T-cell (primary cell): ENCODE measurements around the gene ARHGAP24. TPM values are rescaled to one million over a fixed set of nuclear protein-coding genes. Genes with fewer than 3 reads are reported as not detected.

Experiments
- ATAC-seq, 4 experiments: fragments of 200-7000 bp in 3 of 4; fragments of 150-1000 bp in 1 of 4; cut with Tn5 transposase; replicated peaks in 1 of 4; 1 replicate in 3 of 4; 2 replicates in 1 of 4; pipeline ENCODE4 v1.10.0; 2021; ENCODE audit warnings: moderate library complexity in 3 of 4, mild to moderate bottlenecking in 2 of 4, moderate number of reproducible peaks in 1 of 4
- CTCF ChIA-PET, 2 donors: fragments of 300-600 bp; sonication (Branson Sonifier 250); formaldehyde crosslinking; loops; one replicate each; lab custom pipeline; 2022; ENCODE audit warnings: antibody characterized with exemption in 2 of 2; lab: Charles Lee
- POLR2A ChIA-PET, 2 donors: fragments of 300-600 bp; sonication (Branson Sonifier 250); formaldehyde crosslinking; loops; one replicate each; lab custom pipeline; 2022; ENCODE audit warnings: antibody characterized with exemption in 2 of 2; lab: Charles Lee
- DNase-seq, 35 experiments: peaks; one replicate each; pipeline versions ENCODE4 v3.0.0 to v3.0.0-alpha.2; 2013 to 2023
- H3K27ac ChIP-seq: one replicate; pipeline ENCODE4 v1.5.1; 2013; ENCODE audit warnings: low read length
- H3K27me3 ChIP-seq, 2 experiments: replicated peaks in 1 of 2; 1 replicate in 1 of 2; 2 replicates in 1 of 2; pipeline versions ENCODE4 v1.6.1 to v1.7.0; 2013; ENCODE audit warnings: low read length in 1 of 2, mixed read lengths in 1 of 2; ENCODE audit not compliant: control insufficient read depth in 2 of 2, insufficient read depth in 2 of 2; ENCODE audit errors: extremely low read depth in 1 of 2
- H3K36me3 ChIP-seq, 2 donors: 1 replicate in 1 of 2; 2 replicates in 1 of 2; pipeline versions ENCODE4 v1.6.1 to v1.7.0; 2013; ENCODE audit warnings: low read length in 1 of 2; ENCODE audit not compliant: control insufficient read depth in 2 of 2, insufficient read depth in 1 of 2; ENCODE audit errors: extremely low read depth in 1 of 2
- H3K4me1 ChIP-seq, 2 experiments: 1 replicate in 1 of 2; 2 replicates in 1 of 2; pipeline versions ENCODE4 v1.6.1 to v1.7.0; 2013; ENCODE audit warnings: low read length in 2 of 2, mixed read lengths in 1 of 2; ENCODE audit not compliant: insufficient read depth in 2 of 2, control insufficient read depth in 1 of 2; ENCODE audit errors: extremely low read depth in 1 of 2
- H3K4me3 ChIP-seq, 2 donors: 1 replicate in 1 of 2; 2 replicates in 1 of 2; pipeline versions ENCODE4 v1.5.1 to v1.7.0; 2013; ENCODE audit warnings: mild to moderate bottlenecking in 2 of 2, low read length in 1 of 2, moderate library complexity in 1 of 2; ENCODE audit not compliant: control insufficient read depth in 1 of 2; ENCODE audit errors: extremely low read depth in 1 of 2
- H3K9me3 ChIP-seq: 2 replicates; pipeline ENCODE4 v1.7.0; 2013
- H3K27ac Mint-ChIP-seq, 2 donors: one replicate each; pipeline ENCODE4 v1.8.0; 2020 to 2021; ENCODE audit warnings: mild to moderate bottlenecking in 2 of 2, mixed read lengths in 2 of 2
- H3K27me3 Mint-ChIP-seq, 2 donors: one replicate each; pipeline ENCODE4 v1.8.0; 2021 to 2022; ENCODE audit warnings: mixed read lengths in 2 of 2
- H3K36me3 Mint-ChIP-seq: one replicate; pipeline ENCODE4 v1.8.0; 2021; ENCODE audit warnings: mixed read lengths
- H3K4me1 Mint-ChIP-seq, 3 donors: one replicate each; pipeline ENCODE4 v1.8.0; 2020 to 2022; ENCODE audit warnings: mixed read lengths in 3 of 3, mild to moderate bottlenecking in 1 of 3
- H3K4me3 Mint-ChIP-seq, 3 donors: one replicate each; pipeline ENCODE4 v1.8.0; 2020 to 2022; ENCODE audit warnings: mild to moderate bottlenecking in 3 of 3, mixed read lengths in 3 of 3, moderate library complexity in 3 of 3
- H3K9me3 Mint-ChIP-seq, 3 donors: one replicate each; pipeline ENCODE4 v1.8.0; 2020 to 2022; ENCODE audit warnings: mixed read lengths in 3 of 3
- WGBS: methylation state at CpG from one replicate; pipeline ENCODE4 v1.1.5; 2013; ENCODE audit warnings: missing lambda C conversion rate; ENCODE audit not compliant: insufficient coverage; 5-methylcytosine and 5-hydroxymethylcytosine counted together
- total RNA-seq, 35 experiments: library from RNA in 6 of 35; stranded (reverse) in 6 of 35; fragments of 120-200 nt in 1 of 35; gene quantifications; one replicate each; pipeline versions ENCODE4 v1.2.1 to v1.2.4 and lab custom pipeline; 2013 to 2026

The ARHGAP24 gene
- total RNA-seq, 5 donors from 2014 or later (not counting 1 experiment from before 2014, with no cell fraction given): 0.45 to 2.7 (median 1.8) TPM

DNA sequence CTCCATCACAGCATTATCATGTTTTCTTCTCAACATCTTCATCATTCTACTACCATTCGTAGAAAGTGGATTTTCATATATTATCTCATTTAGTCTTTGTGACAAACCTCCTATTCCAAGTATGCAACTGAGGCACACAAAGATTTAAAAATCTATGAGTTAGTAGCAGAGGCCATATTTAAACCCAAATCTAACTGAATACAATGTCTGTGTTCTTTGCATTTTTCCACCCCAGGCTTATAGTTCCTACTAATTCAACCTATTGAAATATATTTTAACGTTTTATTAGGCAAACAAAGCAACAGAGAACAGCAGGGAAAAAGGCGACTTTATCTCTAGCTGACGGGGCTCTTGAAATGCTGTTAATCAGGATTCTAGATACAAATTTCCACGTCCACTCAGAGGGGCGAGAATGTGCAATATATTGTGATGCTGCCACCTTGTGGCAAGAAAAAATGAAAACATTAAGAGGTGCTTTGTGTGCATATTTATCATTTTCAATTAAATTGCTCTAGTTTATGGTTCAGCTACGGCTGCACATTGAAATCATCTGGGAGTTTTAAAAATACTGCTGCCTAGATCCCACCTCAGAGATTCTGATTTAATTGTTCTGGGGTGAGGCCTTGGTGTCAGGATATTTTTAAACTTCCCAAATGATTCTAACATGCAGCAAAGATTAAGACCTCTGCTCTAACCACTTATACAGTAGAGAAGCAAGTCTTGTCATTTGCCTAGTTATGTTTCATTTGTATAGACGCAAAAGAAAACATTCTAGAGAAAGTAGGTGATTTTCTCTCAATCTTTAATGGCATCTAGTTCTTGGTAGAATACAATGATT, 569.0 kb downstream of the ARHGAP24 start:
- POLR2A ChIA-PET: no interaction called here
- CTCF ChIA-PET: no interaction called here
- no peak overlapping the region for H3K4me3 Mint-ChIP-seq
- Histone ChIP-seq H3K27ac (no peak overlapping the region), H3K27me3 (no peaks in the 10 kb centered on the region), H3K4me1 (no peaks in the 10 kb centered on the region), H3K9me3 (no peaks in the 10 kb centered on the region), H3K36me3 (no peaks in the 10 kb centered on the region), H3K4me3 (no peak overlapping the region)
- DNase-seq: peak in 1 of 35 experiments; percentile 27
- H3K9me3 Mint-ChIP-seq: no peaks in the 10 kb centered on the region
- H3K36me3 Mint-ChIP-seq: no peaks in the 10 kb centered on the region
- H3K27me3 Mint-ChIP-seq: no peaks in the 10 kb centered on the region
- no CpG with 5 or more reads among the region's 8 CpGs for WGBS
- no peak for ATAC-seq
- no peaks in the 10 kb centered on the region for H3K4me1 Mint-ChIP-seq
- no peak overlapping the region for H3K27ac Mint-ChIP-seq

DNA sequence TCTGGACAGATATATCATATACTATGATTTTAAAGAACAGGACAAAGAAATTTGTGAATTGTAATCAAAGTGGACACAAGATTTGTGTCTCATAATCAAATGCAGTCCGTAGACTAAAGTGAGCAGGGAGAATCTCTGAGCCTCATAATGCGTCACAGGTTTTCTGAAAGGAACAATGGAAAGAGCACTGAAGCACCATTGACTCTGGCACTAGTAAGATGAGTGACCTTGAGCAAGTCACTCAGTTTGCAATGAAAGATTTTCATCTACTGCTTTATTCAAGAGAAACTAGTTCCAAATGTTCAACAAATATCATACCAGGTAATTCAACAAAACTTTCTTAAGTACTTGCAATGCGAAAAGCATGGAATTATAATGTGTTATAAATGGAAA, 569.6 kb downstream of the ARHGAP24 start:
- CTCF ChIA-PET: interaction anchor here in 1 of 2 donors (0.9 kb wide), 1 partner anchor 17 kb away, joined by 4 read pairs; no protein-coding TSS in a partner anchor
- H3K27me3 Mint-ChIP-seq: no peaks in the 10 kb centered on the region

DNA sequence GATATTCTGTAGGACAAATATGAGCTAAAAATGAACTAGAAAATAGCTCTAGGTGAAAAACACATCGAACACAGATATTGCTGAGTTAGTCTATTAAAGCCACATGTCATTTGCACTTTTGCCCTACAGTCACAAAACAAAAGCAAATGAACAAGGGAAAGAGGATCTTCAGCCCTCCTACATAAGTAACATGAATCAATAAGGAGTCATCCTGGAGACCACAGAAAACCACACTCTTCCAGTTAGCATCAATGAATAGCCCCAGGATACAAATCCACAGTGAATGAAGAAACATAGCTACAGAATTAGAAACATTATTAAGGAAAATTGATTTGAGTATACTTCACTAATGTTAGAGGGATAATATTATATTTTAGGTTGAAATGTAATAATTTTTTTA, 573.5 kb downstream of the ARHGAP24 start:
- no peaks in the 10 kb centered on the region for H3K9me3 ChIP-seq
- Mint-ChIP-seq H3K4me1 (no peaks in the 10 kb centered on the region), H3K9me3 (no peaks in the 10 kb centered on the region), H3K4me3 (no peak overlapping the region), H3K27ac (no peak overlapping the region), H3K36me3 (no peaks in the 10 kb centered on the region), H3K27me3 (no peaks in the 10 kb centered on the region)
- no peaks in the 10 kb centered on the region for H3K27me3 ChIP-seq
- H3K4me3 ChIP-seq: no peak overlapping the region
- ChIA-PET POLR2A (no interaction called here), CTCF (no interaction called here)
- no peak overlapping the region for H3K27ac ChIP-seq
- no CpG with 5 or more reads among the region's 1 CpG for WGBS
- no peaks in the 10 kb centered on the region for H3K36me3 ChIP-seq
- no peak for DNase-seq
- ATAC-seq: no peak
- H3K4me1 ChIP-seq: no peaks in the 10 kb centered on the region

More for the DNA sequence above, 569.6 kb downstream of the ARHGAP24 start:
- no peak overlapping the region for H3K4me3 ChIP-seq
- POLR2A ChIA-PET: no interaction called here
- no peaks in the 10 kb centered on the region for H3K9me3 ChIP-seq
- H3K4me1 ChIP-seq: no peaks in the 10 kb centered on the region
- Mint-ChIP-seq H3K9me3 (no peaks in the 10 kb centered on the region), H3K4me3 (no peak overlapping the region), H3K36me3 (no peaks in the 10 kb centered on the region), H3K27ac (no peak overlapping the region), H3K4me1 (no peaks in the 10 kb centered on the region)
- H3K27me3 ChIP-seq: no peaks in the 10 kb centered on the region
- ATAC-seq: no peak
- DNase-seq: no peak
- WGBS: 96% methylated on average over 2 of the region's 3 CpGs
- H3K36me3 ChIP-seq: no peaks in the 10 kb centered on the region
- H3K27ac ChIP-seq: no peak overlapping the region

DNA sequence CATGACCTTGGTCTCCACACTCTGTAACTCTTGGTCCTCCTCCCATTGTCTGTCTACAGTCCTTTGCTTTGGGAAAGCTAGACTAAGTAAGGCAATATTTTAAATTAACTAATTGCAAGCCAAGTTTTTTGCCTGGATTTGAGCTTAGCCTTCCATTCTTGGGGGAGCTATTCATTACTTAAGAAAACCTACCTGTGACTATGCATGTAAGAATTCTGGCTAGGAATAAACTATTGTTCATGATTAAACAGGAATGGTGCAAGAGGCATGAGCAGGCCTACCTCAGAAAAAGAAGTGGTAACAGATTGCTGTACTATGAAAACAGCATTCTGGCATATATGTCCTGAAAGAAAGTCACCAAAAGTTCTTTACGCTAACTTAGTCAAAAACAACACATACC, 575.5 kb downstream of the ARHGAP24 start:
- Histone ChIP-seq H3K4me1 (no peaks in the 10 kb centered on the region), H3K27ac (no peak overlapping the region), H3K36me3 (no peaks in the 10 kb centered on the region), H3K9me3 (no peaks in the 10 kb centered on the region), H3K4me3 (no peak overlapping the region), H3K27me3 (no peaks in the 10 kb centered on the region)
- no peaks in the 10 kb centered on the region for H3K9me3 Mint-ChIP-seq
- H3K27ac Mint-ChIP-seq: no peak overlapping the region
- no peaks in the 10 kb centered on the region for H3K27me3 Mint-ChIP-seq
- no peak for ATAC-seq
- CTCF ChIA-PET: no interaction called here
- WGBS: no CpG with 5 or more reads among the region's 1 CpG
- POLR2A ChIA-PET: no interaction called here
- DNase-seq: no peak
- H3K4me3 Mint-ChIP-seq: no peak overlapping the region
- no peaks in the 10 kb centered on the region for H3K36me3 Mint-ChIP-seq
- no peaks in the 10 kb centered on the region for H3K4me1 Mint-ChIP-seq
